MG63 (cell line): Measurements from ENCODE around the gene ADIPOR1. TPM values are rescaled to one million over a fixed set of nuclear protein-coding genes. Genes with fewer than 3 reads are reported as not detected.
"Not testable (repeated sequence)": the region's sequence is repeated elsewhere in the genome, so short reads cannot be mapped to it uniquely, and the experiment has no call there.

Experiments
- DNase-seq: peaks from one replicate; pipeline ENCODE4 v3.0.0-alpha.2; 2020
- H3K27me3 ChIP-seq: fragments of 250-450 bp; sonication (Bioruptor Pico); 2 replicates; pipeline ENCODE4 v1.5.1; 2020; ENCODE audit warnings: mild to moderate bottlenecking, moderate library complexity
- H3K36me3 ChIP-seq: fragments of 250-450 bp; sonication (Bioruptor Pico); 2 replicates; pipeline ENCODE4 v1.5.1; 2020; ENCODE audit warnings: mild to moderate bottlenecking, moderate library complexity
- H3K4me3 ChIP-seq: fragments of 250-450 bp; sonication (Bioruptor Pico); 2 replicates; pipeline ENCODE4 v1.5.1; 2020; ENCODE audit warnings: mild to moderate bottlenecking, moderate library complexity
- H3K9me3 ChIP-seq: fragments of 250-450 bp; sonication (Bioruptor Pico); 2 replicates; pipeline ENCODE4 v1.5.1; 2020; ENCODE audit warnings: mild to moderate bottlenecking, moderate library complexity
- total RNA-seq: library from RNA; depleted of rRNA; stranded (reverse); fragments of >200 nt; shearing (Covaris generic); gene quantifications from 2 replicates; pipeline ENCODE4 v1.2.3, GENCODE V29; 2014; ENCODE audit warnings: low replicate concordance; rRNA removed

The ADIPOR1 gene
- total RNA-seq, 1 experiment from 2014 or later, result 105 TPM

GRCh38 chr1:202926581-202927491 is 31.3 kb downstream of the ADIPOR1 start, which contains the start of gene KLHL12:
TSS of gene KLHL12 (minus strand) at chr1:202927234. CDS start at chr1:202925162, 2,072 bp downstream.
- no peaks in the 10 kb centered on the region for H3K27me3 ChIP-seq
- H3K36me3 ChIP-seq, result peaks cover 17% of the 10 kb centered on the region
- peak; percentile 97 for DNase-seq
- no peaks in the 10 kb centered on the region for H3K9me3 ChIP-seq
- H3K4me3 ChIP-seq, result peak within 1 kb of the TSS; percentile 89

- H3K27me3 ChIP-seq, result no peaks in the 10 kb centered on the region
- H3K36me3 ChIP-seq, result peaks cover 23% of the 10 kb centered on the region
- H3K9me3 ChIP-seq, result no peaks in the 10 kb centered on the region
- no peak for DNase-seq
- no peak overlapping the region for H3K4me3 ChIP-seq
Measured at GRCh38 chr1:202923533-202923932, 34.6 kb downstream of the ADIPOR1 start.

- Histone ChIP-seq H3K27me3 (no peaks in the 10 kb centered on the region), H3K4me3 (no peak overlapping the region), H3K9me3 (no peaks in the 10 kb centered on the region), H3K36me3 (peaks cover 38% of the 10 kb centered on the region)
- DNase-seq, result no peak
Measured at GRCh38 chr1:202919615-202920014, 38.5 kb downstream of the ADIPOR1 start.

GRCh38 chr1:202915146-202915545 is 43.0 kb downstream of the ADIPOR1 start:
- peaks cover 40% of the 10 kb centered on the region for H3K36me3 ChIP-seq
- no peak overlapping the region for H3K4me3 ChIP-seq
- no peaks in the 10 kb centered on the region for H3K9me3 ChIP-seq
- no peaks in the 10 kb centered on the region for H3K27me3 ChIP-seq
- no peak for DNase-seq

- peaks cover 38% of the 10 kb centered on the region for H3K36me3 ChIP-seq
- DNase-seq, H3K27me3 ChIP-seq, H3K4me3 ChIP-seq, H3K9me3 ChIP-seq: not testable (repeated sequence)
Measured at GRCh38 chr1:202912476-202912875, 45.6 kb downstream of the ADIPOR1 start.

GRCh38 chr1:202909494-202909893 is 48.6 kb downstream of the ADIPOR1 start:
- Histone ChIP-seq H3K9me3 (no peaks in the 10 kb centered on the region), H3K36me3 (peaks cover 39% of the 10 kb centered on the region), H3K4me3 (no peak overlapping the region), H3K27me3 (no peaks in the 10 kb centered on the region)
- DNase-seq, result no peak

GRCh38 chr1:202908998-202909397 is 49.1 kb downstream of the ADIPOR1 start:
- no peaks in the 10 kb centered on the region for H3K9me3 ChIP-seq
- peaks cover 44% of the 10 kb centered on the region for H3K36me3 ChIP-seq

GRCh38 chr1:202905331-202905730 is 52.8 kb downstream of the ADIPOR1 start:
- Histone ChIP-seq H3K27me3 (no peaks in the 10 kb centered on the region), H3K9me3 (no peaks in the 10 kb centered on the region), H3K4me3 (no peak overlapping the region), H3K36me3 (peaks cover 45% of the 10 kb centered on the region)
- no peak for DNase-seq

More at GRCh38 chr1:202908998-202909397, 49.1 kb downstream of the ADIPOR1 start:
- no peaks in the 10 kb centered on the region for H3K27me3 ChIP-seq
- H3K4me3 ChIP-seq, result no peak overlapping the region
- no peak for DNase-seq

GRCh38 chr1:202903808-202904207 is 54.3 kb downstream of the ADIPOR1 start:
- H3K9me3 ChIP-seq, DNase-seq, H3K4me3 ChIP-seq, H3K27me3 ChIP-seq: not testable (repeated sequence)
- H3K36me3 ChIP-seq, result peaks cover 41% of the 10 kb centered on the region

GRCh38 chr1:202901555-202901954 is 56.6 kb downstream of the ADIPOR1 start:
- H3K4me3 ChIP-seq, result no peak overlapping the region
- no peaks in the 10 kb centered on the region for H3K9me3 ChIP-seq
- no peaks in the 10 kb centered on the region for H3K27me3 ChIP-seq
- H3K36me3 ChIP-seq, result peaks cover 27% of the 10 kb centered on the region
- no peak for DNase-seq

GRCh38 chr1:202892501-202892900 is 65.6 kb downstream of the ADIPOR1 start:
- H3K36me3 ChIP-seq, result peaks cover 48% of the 10 kb centered on the region

More at GRCh38 chr1:202892501-202892900, 65.6 kb downstream of the ADIPOR1 start:
- no peaks in the 10 kb centered on the region for H3K9me3 ChIP-seq
- no peak overlapping the region for H3K4me3 ChIP-seq
- no peaks in the 10 kb centered on the region for H3K27me3 ChIP-seq
- DNase-seq, result no peak

Other genes starting within 250 kb of the ADIPOR1 start
- gene SYT2, start 247.9 kb downstream of the ADIPOR1 start, total RNA-seq, result 0.03 TPM in 1 of 2 replicates, not detected in the other
- 33.6 and 40.5 TPM in 2 replicates for gene KDM5B, start 149.9 kb downstream of the ADIPOR1 start, total RNA-seq
- gene PCAT6, start 147.4 kb downstream of the ADIPOR1 start, total RNA-seq, result not detected in 2 replicates
- gene RABIF, start 69.2 kb downstream of the ADIPOR1 start, total RNA-seq, result 7.0 and 13.1 TPM in 2 replicates
- gene KLHL12, start 31.1 kb downstream of the ADIPOR1 start, total RNA-seq, result 20.0 and 25.2 TPM in 2 replicates
- gene CYB5R1, start 8.9 kb upstream of the ADIPOR1 start, total RNA-seq, result 25.9 and 27.4 TPM in 2 replicates
- 123 and 153 TPM in 2 replicates for gene TMEM183A, start 49.1 kb upstream of the ADIPOR1 start, total RNA-seq
- gene PPFIA4, start 68.2 kb upstream of the ADIPOR1 start, total RNA-seq, result 0.39 and 1.2 TPM in 2 replicates
- gene MYOG, start 127.7 kb upstream of the ADIPOR1 start, total RNA-seq, result not detected in 2 replicates
- gene ADORA1, start 169.4 kb upstream of the ADIPOR1 start, total RNA-seq, result 0.94 and 1.5 TPM in 2 replicates
- gene MYBPH, start 217.5 kb upstream of the ADIPOR1 start, total RNA-seq, result not detected in 2 replicates
- 3.5 and 4.8 TPM in 2 replicates for gene CHI3L1, start 228.4 kb upstream of the ADIPOR1 start, total RNA-seq